PC-9 (cell line): ENCODE results near the gene CD84. TPM values are rescaled to one million over a fixed set of nuclear protein-coding genes. Genes with fewer than 3 reads are reported as not detected.

Source experiments
- BruUV-seq: library from RNA; stranded (reverse); fragments of 400-500 nt; replicated peaks from 2 replicates; lab custom pipeline; 2021; lab: Mats Ljungman, UMichigan
- CTCF ChIA-PET: fragments of 300-600 bp; sonication (Branson Sonifier 250); formaldehyde crosslinking; loops from one replicate; lab custom pipeline; 2022; ENCODE audit warnings: antibody characterized with exemption; lab: Charles Lee
- POLR2A ChIA-PET: fragments of 300-600 bp; sonication (Branson Sonifier 250); formaldehyde crosslinking; loops from one replicate; lab custom pipeline; 2022; ENCODE audit warnings: antibody characterized with exemption; ENCODE audit not compliant: unreplicated experiment; lab: Charles Lee
- DNase-seq, 2 experiments: peaks; one replicate each; pipeline versions ENCODE4 v3.0.0 to v3.0.0-alpha.2; 2015 to 2022; ENCODE audit warnings: mixed read lengths in 1 of 2
- H2AFZ ChIP-seq: fragments of 200-600 bp; sonication (generic); 2 replicates; pipeline ENCODE4 v1.8.1; 2017; ENCODE audit warnings: antibody characterized with exemption
- H3F3A ChIP-seq: fragments of 200-600 bp; sonication (generic); 2 replicates; pipeline ENCODE4 v1.8.1; 2017; ENCODE audit warnings: antibody characterized with exemption, mild to moderate bottlenecking, low read depth; ENCODE audit not compliant: insufficient read depth
- H3K27ac ChIP-seq: fragments of 200-600 bp; sonication (generic); 2 replicates; pipeline ENCODE4 v1.6.1; 2016; ENCODE audit warnings: mixed run types
- H3K27me3 ChIP-seq: fragments of 200-600 bp; sonication (generic); 2 replicates; pipeline ENCODE4 v1.6.1; 2016; ENCODE audit warnings: low read depth, mixed run types; ENCODE audit not compliant: insufficient read depth
- H3K36me3 ChIP-seq: fragments of 200-600 bp; sonication (generic); 2 replicates; pipeline ENCODE4 v1.6.1; 2016; ENCODE audit warnings: low read depth, mixed run types
- H3K4me1 ChIP-seq: fragments of 200-600 bp; sonication (generic); replicated peaks from 2 replicates; pipeline ENCODE4 v1.6.1; 2016; ENCODE audit warnings: mixed run types; ENCODE audit not compliant: insufficient read depth
- H3K4me2 ChIP-seq: fragments of 200-600 bp; sonication (generic); 2 replicates; pipeline ENCODE4 v1.6.1; 2017; ENCODE audit warnings: mixed run types
- H3K4me3 ChIP-seq: fragments of 200-600 bp; sonication (generic); 2 replicates; pipeline ENCODE4 v1.6.1; 2016; ENCODE audit warnings: mixed run types
- H3K79me2 ChIP-seq: fragments of 200-600 bp; sonication (generic); 2 replicates; pipeline ENCODE4 v1.6.1; 2017; ENCODE audit warnings: low read depth, mixed run types
- H3K9me2 ChIP-seq: fragments of 200-600 bp; sonication (generic); 2 replicates; pipeline ENCODE4 v1.8.1; 2017; ENCODE audit warnings: mild to moderate bottlenecking; ENCODE audit not compliant: insufficient read depth
- H3K9me3 ChIP-seq: fragments of 200-600 bp; sonication (generic); 2 replicates; pipeline ENCODE4 v1.8.1; 2016; ENCODE audit warnings: low read depth; ENCODE audit not compliant: insufficient read depth
- H4K20me1 ChIP-seq: fragments of 200-600 bp; sonication (generic); 2 replicates; pipeline ENCODE4 v1.8.1; 2017; ENCODE audit not compliant: insufficient read depth
- EZH2 ChIP-seq: fragments of 200-600 bp; sonication (generic); IDR thresholded peaks from 2 replicates; pipeline ENCODE4 v1.8.0; 2017; ENCODE audit warnings: antibody characterized with exemption, low read depth
- intact Hi-C: fragments of 100-400 bp; cut with micrococcal nuclease; formaldehyde crosslinking; loops from one replicate; pipeline ENCODE4 v1.10.0; 2022; ENCODE audit not compliant: unreplicated experiment
- total RNA-seq: library from RNA; stranded (reverse); gene quantifications from 2 replicates; pipeline ENCODE4 v1.2.3, GENCODE V29; 2021
- TF ChIP-seq, protein P1 (sequence below): fragments of 200-600 bp; sonication (generic); conservative IDR thresholded peaks from 2 replicates; pipeline ENCODE4 v1.6.1; 2017; ENCODE audit warnings: mixed run types, antibody characterized with exemption, mild to moderate bottlenecking, moderate library complexity

CD84 gene
- total RNA-seq, 1 experiment from 2014 or later, result not detected

DNA sequence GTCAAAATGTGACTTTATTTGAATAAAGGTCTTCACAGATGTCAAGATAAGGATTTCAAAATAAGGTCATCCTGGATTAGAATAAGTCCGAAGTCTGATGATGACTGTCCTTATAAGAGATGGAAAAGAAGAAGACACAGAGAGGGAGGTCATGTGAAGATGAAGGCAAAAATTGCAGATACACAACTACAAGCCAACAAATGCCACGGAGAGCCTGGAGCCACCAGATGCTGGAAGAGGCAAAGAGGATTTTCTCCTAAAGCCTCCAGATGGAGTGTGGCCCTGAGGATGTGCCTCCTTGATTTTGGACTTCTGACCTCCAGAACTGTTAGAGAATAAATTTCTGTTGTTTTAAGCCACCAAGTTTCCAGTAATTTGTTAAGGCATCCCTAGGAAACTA is 36.4 kb upstream of the CD84 start:
- Histone ChIP-seq H3F3A (no peaks in the 10 kb centered on the region), H3K36me3 (no peaks in the 10 kb centered on the region), H3K79me2 (no peaks in the 10 kb centered on the region), H2AFZ (no peak overlapping the region), H3K27me3 (peaks cover 43% of the 10 kb centered on the region), H3K4me3 (no peak overlapping the region), H3K9me2 (no peaks in the 10 kb centered on the region), H3K9me3 (no peaks in the 10 kb centered on the region), H4K20me1 (no peaks in the 10 kb centered on the region), H3K4me2 (no peak overlapping the region), H3K27ac (no peak overlapping the region), H3K4me1 (no peaks in the 10 kb centered on the region)
- DNase-seq, result no peak
- ChIA-PET POLR2A (no interaction called here), CTCF (no interaction called here)
- no peak for TF ChIP-seq EZH2
- TF ChIP-seq, protein P1, sequence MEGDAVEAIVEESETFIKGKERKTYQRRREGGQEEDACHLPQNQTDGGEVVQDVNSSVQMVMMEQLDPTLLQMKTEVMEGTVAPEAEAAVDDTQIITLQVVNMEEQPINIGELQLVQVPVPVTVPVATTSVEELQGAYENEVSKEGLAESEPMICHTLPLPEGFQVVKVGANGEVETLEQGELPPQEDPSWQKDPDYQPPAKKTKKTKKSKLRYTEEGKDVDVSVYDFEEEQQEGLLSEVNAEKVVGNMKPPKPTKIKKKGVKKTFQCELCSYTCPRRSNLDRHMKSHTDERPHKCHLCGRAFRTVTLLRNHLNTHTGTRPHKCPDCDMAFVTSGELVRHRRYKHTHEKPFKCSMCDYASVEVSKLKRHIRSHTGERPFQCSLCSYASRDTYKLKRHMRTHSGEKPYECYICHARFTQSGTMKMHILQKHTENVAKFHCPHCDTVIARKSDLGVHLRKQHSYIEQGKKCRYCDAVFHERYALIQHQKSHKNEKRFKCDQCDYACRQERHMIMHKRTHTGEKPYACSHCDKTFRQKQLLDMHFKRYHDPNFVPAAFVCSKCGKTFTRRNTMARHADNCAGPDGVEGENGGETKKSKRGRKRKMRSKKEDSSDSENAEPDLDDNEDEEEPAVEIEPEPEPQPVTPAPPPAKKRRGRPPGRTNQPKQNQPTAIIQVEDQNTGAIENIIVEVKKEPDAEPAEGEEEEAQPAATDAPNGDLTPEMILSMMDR, result no peak
- intact Hi-C loops, result no loop called here
- BruUV-seq, result no TSS peak

DNA sequence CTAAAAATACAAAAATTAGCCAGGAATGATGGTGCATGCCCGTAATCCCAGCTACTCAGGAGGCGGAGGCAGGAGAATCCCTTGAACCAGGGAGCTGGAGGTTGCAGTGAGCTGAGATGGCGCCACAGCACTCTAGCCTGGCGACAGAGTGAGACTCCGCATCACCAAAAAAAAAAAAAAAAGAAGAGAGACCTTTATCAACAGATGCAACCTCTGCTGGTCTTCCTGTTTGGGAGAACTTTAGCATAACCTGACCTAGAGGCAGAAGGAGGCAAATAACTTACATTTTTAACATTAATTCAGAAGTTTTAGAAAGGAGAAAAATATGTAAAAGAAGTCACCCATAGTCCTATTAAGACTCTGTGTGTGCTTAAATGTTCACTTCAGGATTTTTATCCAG is 35.1 kb upstream of the CD84 start:
- Histone ChIP-seq H3K36me3 (no peaks in the 10 kb centered on the region), H3K4me3 (no peak overlapping the region), H2AFZ (no peak overlapping the region), H4K20me1 (no peaks in the 10 kb centered on the region), H3K27me3 (peaks cover 54% of the 10 kb centered on the region), H3K9me2 (no peaks in the 10 kb centered on the region), H3F3A (no peaks in the 10 kb centered on the region), H3K9me3 (no peaks in the 10 kb centered on the region), H3K4me1 (no peaks in the 10 kb centered on the region), H3K4me2 (no peak overlapping the region), H3K79me2 (no peaks in the 10 kb centered on the region), H3K27ac (no peak overlapping the region)
- no peak for DNase-seq
- ChIA-PET CTCF (interaction anchor here (0.5 kb wide), 1 partner anchor 206 kb away, joined by 5 read pairs; no protein-coding TSS in a partner anchor), POLR2A (no interaction called here)
- no TSS peak for BruUV-seq
- intact Hi-C loops, result no loop called here
- TF ChIP-seq, protein P1, result no peak
- no peak for TF ChIP-seq EZH2

DNA sequence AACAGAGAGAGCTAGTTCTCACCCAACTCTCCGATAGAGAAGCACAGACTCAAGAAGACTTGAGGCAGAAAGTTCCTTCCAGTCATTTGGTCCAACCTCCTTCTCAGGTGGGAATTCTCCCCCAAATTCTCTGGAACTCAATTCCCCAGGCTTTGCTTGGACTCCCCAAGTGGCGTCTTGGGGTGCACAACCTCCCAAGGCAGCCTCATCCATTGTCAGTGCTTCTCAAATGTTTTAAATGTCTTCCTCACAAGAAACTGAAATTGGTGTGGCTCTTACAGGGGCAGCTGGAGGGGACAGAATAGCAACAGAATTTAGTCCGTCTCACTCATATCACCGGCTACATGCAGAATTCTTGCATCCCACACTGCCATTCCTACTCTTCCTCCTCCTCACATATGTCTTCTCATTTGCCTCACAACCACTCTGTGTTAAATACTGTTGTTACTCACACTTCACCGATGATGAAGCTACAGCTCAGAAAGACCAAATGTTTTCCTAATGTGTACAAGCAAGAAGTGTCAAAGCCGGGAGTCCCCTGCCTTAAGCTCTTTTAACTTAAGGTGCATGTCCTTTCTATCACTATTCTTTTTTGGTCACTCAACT is 33.4 kb upstream of the CD84 start:
- ChIA-PET CTCF (no interaction called here), POLR2A (no interaction called here)
- H3K4me3 ChIP-seq, result no peak overlapping the region
- TF ChIP-seq EZH2, result no peak
- TF ChIP-seq, protein P1, result no peak
- H3K36me3 ChIP-seq, result no peaks in the 10 kb centered on the region
- no peaks in the 10 kb centered on the region for H3K9me3 ChIP-seq
- no peaks in the 10 kb centered on the region for H3K4me1 ChIP-seq
- H3F3A ChIP-seq, result no peaks in the 10 kb centered on the region
- H2AFZ ChIP-seq, result no peak overlapping the region
- no peaks in the 10 kb centered on the region for H3K9me2 ChIP-seq
- intact Hi-C loops, result no loop called here
- peaks cover 61% of the 10 kb centered on the region for H3K27me3 ChIP-seq
- H3K4me2 ChIP-seq, result no peak overlapping the region
- DNase-seq, result no peak
- H3K79me2 ChIP-seq, result no peaks in the 10 kb centered on the region
- H3K27ac ChIP-seq, result no peak overlapping the region
- no peaks in the 10 kb centered on the region for H4K20me1 ChIP-seq
- BruUV-seq, result no TSS peak
